Inflammatory macrophage treated with lipopolysaccharide for 4 hours (primary cell): Measurements from ENCODE around the gene CHD9NB.
"Not testable (repeated sequence)": the region's sequence is repeated elsewhere in the genome, so short reads cannot be mapped to it uniquely, and the experiment has no call there.

ENCODE experiments used
- DNase-seq: peaks from one replicate; pipeline ENCODE4 v3.0.0-alpha.2; 2020

CHD9NB gene

GRCh38 chr16:53083119-53083518 lies 30.4 kb upstream of the CHD9NB start:
- no peak for DNase-seq

GRCh38 chr16:53082509-53082908 lies 29.8 kb upstream of the CHD9NB start:
- DNase-seq: no peak

- no peak for DNase-seq
Observed at GRCh38 chr16:53081686-53082407, 29.1 kb upstream of the CHD9NB start.

GRCh38 chr16:53081032-53081424 lies 28.3 kb upstream of the CHD9NB start:
- no peak for DNase-seq

- DNase-seq: no peak
Observed at GRCh38 chr16:53080345-53081031, 27.8 kb upstream of the CHD9NB start.

- DNase-seq: no peak
Observed at GRCh38 chr16:53078765-53079485, 26.2 kb upstream of the CHD9NB start.

- DNase-seq: no peak
Observed at GRCh38 chr16:53078247-53078646, 25.6 kb upstream of the CHD9NB start.

GRCh38 chr16:53075461-53075860 lies 22.8 kb upstream of the CHD9NB start:
- peak; percentile 85 for DNase-seq

GRCh38 chr16:53074296-53074695 lies 21.6 kb upstream of the CHD9NB start:
- DNase-seq: not testable (repeated sequence)

- DNase-seq: no peak
Observed at GRCh38 chr16:53073022-53073421, 20.3 kb upstream of the CHD9NB start.

GRCh38 chr16:53071748-53072301 lies 19.1 kb upstream of the CHD9NB start:
- DNase-seq: no peak

- no peak for DNase-seq
Observed at GRCh38 chr16:53069772-53070171, 17.1 kb upstream of the CHD9NB start.

GRCh38 chr16:53068423-53068833 lies 15.7 kb upstream of the CHD9NB start:
- DNase-seq: no peak

GRCh38 chr16:53067675-53068074 lies 15.0 kb upstream of the CHD9NB start:
- DNase-seq: no peak

GRCh38 chr16:53065461-53066061 lies 12.9 kb upstream of the CHD9NB start:
- DNase-seq: no peak

GRCh38 chr16:53064081-53064578 lies 11.4 kb upstream of the CHD9NB start:
- DNase-seq: peak; percentile 65

- DNase-seq: peak; percentile 82
Observed at GRCh38 chr16:53061701-53062159, 9.0 kb upstream of the CHD9NB start.

GRCh38 chr16:53061256-53061655 lies 8.6 kb upstream of the CHD9NB start:
- no peak for DNase-seq

- no peak for DNase-seq
Observed at GRCh38 chr16:53059672-53060071, 7.0 kb upstream of the CHD9NB start.

- DNase-seq: no peak
Observed at GRCh38 chr16:53058882-53059281, 6.2 kb upstream of the CHD9NB start.

- DNase-seq: no peak
Observed at GRCh38 chr16:53058441-53058840, 5.7 kb upstream of the CHD9NB start.

- no peak for DNase-seq
Observed at GRCh38 chr16:53057658-53058057, 5.0 kb upstream of the CHD9NB start.

GRCh38 chr16:53056392-53056881 lies 3.7 kb upstream of the CHD9NB start:
- DNase-seq: no peak
